H9 (cell line): ENCODE results near the gene CARS1. TPM values are rescaled to one million over a fixed set of nuclear protein-coding genes. Genes with fewer than 3 reads are reported as not detected.

ENCODE experiments used
- DNase-seq: peaks from one replicate; pipeline ENCODE4 v3.0.0-alpha.2; 2017
- H2AFZ ChIP-seq: one replicate; pipeline ENCODE4 v1.6.1; 2013; ENCODE audit warnings: mild to moderate bottlenecking, low read length, control low read depth, moderate library complexity
- H2AK5ac ChIP-seq: 2 replicates; pipeline ENCODE4 v1.6.1; 2013; ENCODE audit warnings: low read length, control low read depth, mixed read lengths; ENCODE audit not compliant: insufficient read length
- H2BK120ac ChIP-seq: one replicate; pipeline ENCODE4 v1.6.1; 2013; ENCODE audit warnings: low read depth, mild to moderate bottlenecking, low read length, control low read depth, inconsistent platforms; ENCODE audit not compliant: poor library complexity, severe bottlenecking
- H2BK12ac ChIP-seq: 2 replicates; pipeline ENCODE4 v1.6.1; 2013; ENCODE audit warnings: low read length, control low read depth, mixed read lengths, low read depth; ENCODE audit not compliant: insufficient read length
- H2BK15ac ChIP-seq: 2 replicates; pipeline ENCODE4 v1.6.1; 2013; ENCODE audit warnings: low read depth, low read length, control low read depth
- H2BK20ac ChIP-seq: one replicate; pipeline ENCODE4 v1.6.1; 2013; ENCODE audit warnings: low read depth, mild to moderate bottlenecking, low read length, control low read depth, inconsistent platforms; ENCODE audit not compliant: poor library complexity, severe bottlenecking
- H2BK5ac ChIP-seq: 2 replicates; pipeline ENCODE4 v1.6.1; 2013; ENCODE audit warnings: low read length, control low read depth, mixed read lengths; ENCODE audit not compliant: insufficient read length
- H3K14ac ChIP-seq: 2 replicates; pipeline ENCODE4 v1.6.1; 2013; ENCODE audit warnings: low read length, control low read depth; ENCODE audit not compliant: insufficient read depth
- H3K18ac ChIP-seq: 2 replicates; pipeline ENCODE4 v1.6.1; 2013; ENCODE audit warnings: low read depth, mild to moderate bottlenecking, mixed read lengths, low read length, control low read depth; ENCODE audit not compliant: insufficient read length
- H3K23ac ChIP-seq: 2 replicates; pipeline ENCODE4 v1.6.1; 2013; ENCODE audit warnings: low read length, control low read depth, mixed read lengths, low read depth; ENCODE audit not compliant: insufficient read length
- H3K23me2 ChIP-seq: 2 replicates; pipeline ENCODE4 v1.6.1; 2013; ENCODE audit warnings: low read depth, mild to moderate bottlenecking, mixed read lengths, low read length, control low read depth; ENCODE audit not compliant: insufficient read length, poor library complexity, severe bottlenecking
- H3K27ac ChIP-seq: 2 replicates; pipeline ENCODE4 v1.5.1; 2013; ENCODE audit warnings: low read length, control low read depth, mixed read lengths, low read depth; ENCODE audit not compliant: insufficient read length
- H3K27me3 ChIP-seq: 2 replicates; pipeline ENCODE4 v1.6.1; 2013; ENCODE audit warnings: low read length, control low read depth, inconsistent platforms; ENCODE audit not compliant: insufficient read depth
- H3K4ac ChIP-seq: 2 replicates; pipeline ENCODE4 v1.6.1; 2013; ENCODE audit warnings: low read depth, mild to moderate bottlenecking, control low read depth, inconsistent platforms, low read length, moderate library complexity
- H3K4me1 ChIP-seq: 2 replicates; pipeline ENCODE4 v1.6.1; 2013; ENCODE audit warnings: low read length, control low read depth, inconsistent platforms; ENCODE audit not compliant: insufficient read depth
- H3K4me2 ChIP-seq: 2 replicates; pipeline ENCODE4 v1.6.1; 2013; ENCODE audit warnings: low read length, control low read depth, mixed read lengths; ENCODE audit not compliant: insufficient read length, insufficient read depth
- H3K56ac ChIP-seq: 2 replicates; pipeline ENCODE4 v1.6.1; 2013; ENCODE audit warnings: low read depth, mild to moderate bottlenecking, mixed read lengths, low read length, control low read depth; ENCODE audit not compliant: insufficient read length
- H3K79me1 ChIP-seq: 2 replicates; pipeline ENCODE4 v1.6.1; 2013; ENCODE audit warnings: low read depth, mild to moderate bottlenecking, moderate library complexity, low read length, control low read depth, inconsistent platforms; ENCODE audit not compliant: insufficient read depth, poor library complexity, severe bottlenecking
- H3K79me2 ChIP-seq: 2 replicates; pipeline ENCODE4 v1.6.1; 2013; ENCODE audit warnings: low read length, control low read depth, inconsistent platforms; ENCODE audit not compliant: insufficient read depth
- H3K9ac ChIP-seq: 2 replicates; pipeline ENCODE4 v1.6.1; 2013; ENCODE audit warnings: low read length, control low read depth, mixed read lengths; ENCODE audit not compliant: insufficient read length; ENCODE audit errors: extremely low read depth
- H3K9me3 ChIP-seq: one replicate; pipeline ENCODE4 v1.6.1; 2013; ENCODE audit warnings: low read depth, low read length, inconsistent platforms; ENCODE audit not compliant: control insufficient read depth
- H3T11ph ChIP-seq: one replicate; pipeline ENCODE4 v1.6.1; 2013; ENCODE audit warnings: mild to moderate bottlenecking, low read length, control low read depth, inconsistent platforms
- H4K20me1 ChIP-seq: one replicate; pipeline ENCODE4 v1.6.1; 2013; ENCODE audit not compliant: control insufficient read depth, insufficient read length, insufficient read depth
- H4K5ac ChIP-seq: 2 replicates; pipeline ENCODE4 v1.6.1; 2013; ENCODE audit warnings: low read depth, mild to moderate bottlenecking, mixed read lengths, low read length, control low read depth; ENCODE audit not compliant: insufficient read length
- H4K8ac ChIP-seq: replicated peaks from 2 replicates; pipeline ENCODE4 v1.6.1; 2013; ENCODE audit warnings: low read length, control low read depth, mixed read lengths, low read depth; ENCODE audit not compliant: insufficient read length
- H4K91ac ChIP-seq: 2 replicates; pipeline ENCODE4 v1.6.1; 2013; ENCODE audit warnings: low read depth, mild to moderate bottlenecking, moderate library complexity, mixed read lengths, low read length, control low read depth; ENCODE audit not compliant: insufficient read length
- H3K27ac Mint-ChIP-seq, 3 experiments: 2 replicates in 2 of 3; 3 replicates in 1 of 3; pipeline ENCODE4 v1.8.0; 2020 to 2021; ENCODE audit warnings: mixed read lengths in 3 of 3, mild to moderate bottlenecking in 1 of 3, moderate library complexity in 1 of 3
- H3K27me3 Mint-ChIP-seq: 2 replicates; pipeline ENCODE4 v1.8.0; 2021; ENCODE audit warnings: low read depth, mild to moderate bottlenecking, moderate library complexity, mixed read lengths
- H3K36me3 Mint-ChIP-seq, 3 experiments: 2 replicates in 2 of 3; 3 replicates in 1 of 3; pipeline ENCODE4 v1.8.0; 2020 to 2021; ENCODE audit warnings: low read depth in 3 of 3, mixed read lengths in 3 of 3; ENCODE audit not compliant: insufficient read depth in 1 of 3
- H3K4me1 Mint-ChIP-seq, 2 experiments: 2 replicates each; pipeline ENCODE4 v1.8.0; 2020; ENCODE audit warnings: mixed read lengths in 2 of 2
- H3K4me3 Mint-ChIP-seq, 2 experiments: 2 replicates in 1 of 2; 3 replicates in 1 of 2; pipeline ENCODE4 v1.8.0; 2020 to 2021; ENCODE audit warnings: mild to moderate bottlenecking in 2 of 2, mixed read lengths in 2 of 2, moderate library complexity in 1 of 2
- H3K9me3 Mint-ChIP-seq, 2 experiments: 2 replicates in 1 of 2; 3 replicates in 1 of 2; pipeline ENCODE4 v1.8.0; 2020; ENCODE audit warnings: mild to moderate bottlenecking in 2 of 2, mixed read lengths in 2 of 2, moderate library complexity in 1 of 2
- WGBS: extraction: QIAGEN DNeasy Blood & Tissue Kit; methylation state at CpG from one replicate; pipeline ENCODE4 v1.1.7; 2013; ENCODE audit warnings: missing lambda C conversion rate, low lambda C conversion rate, mixed read lengths; ENCODE audit not compliant: insufficient read length; ENCODE audit errors: extremely low coverage; 5-methylcytosine and 5-hydroxymethylcytosine counted together
- total RNA-seq: library from RNA; stranded (reverse); gene quantifications from 2 replicates; pipeline ENCODE4 v1.2.1, GENCODE V29; 2021
- TF ChIP-seq, protein P1 (sequence below): fragments of 200-600 bp; sonication (generic); conservative IDR thresholded peaks from 3 replicates; pipeline ENCODE4 v1.8.0; 2021; ENCODE audit warnings: antibody characterized with exemption, mild to moderate bottlenecking

Gene CARS1
- total RNA-seq, 1 experiment from 2014 or later: 92.3 TPM

DNA sequence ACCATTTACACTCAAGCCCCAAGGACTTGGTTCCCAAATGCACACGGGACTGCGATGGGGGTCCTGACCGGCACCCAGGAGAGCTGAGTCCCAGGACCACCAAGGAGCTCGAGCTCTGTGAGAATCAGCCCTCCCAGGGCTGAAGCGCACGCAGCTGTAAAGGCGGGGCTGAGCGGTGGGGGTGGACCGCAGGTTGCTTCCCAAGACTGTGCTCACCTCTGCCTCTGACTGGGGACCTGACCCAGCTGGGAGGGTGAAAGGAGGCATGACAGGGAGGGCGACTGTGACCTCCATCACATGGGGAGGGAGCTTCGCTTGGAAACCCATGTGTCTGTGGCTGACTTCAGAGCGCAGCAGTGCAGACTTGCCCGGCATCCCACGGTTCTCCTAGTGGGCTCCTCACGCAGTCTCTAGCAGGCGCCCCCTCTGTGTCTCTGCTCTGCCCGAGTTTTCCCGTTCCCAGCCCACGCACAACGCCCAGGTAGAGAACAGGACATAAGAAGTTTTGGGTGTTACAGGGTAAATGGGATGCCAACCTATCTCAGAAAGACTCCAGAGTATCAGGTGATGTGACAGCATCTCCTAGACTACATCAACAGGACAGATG lies 49.7 kb downstream of the CARS1 start:
- H2BK120ac ChIP-seq: no peak overlapping the region
- no peak overlapping the region for H3K27ac ChIP-seq
- H3K56ac ChIP-seq: no peak overlapping the region
- H3K4ac ChIP-seq: no peak overlapping the region
- Mint-ChIP-seq H3K36me3 (peaks cover 41 to 88% (median 70%) of the 10 kb centered on the region in 3 experiments; a peak in 6 of 7 replicates), H3K4me3 (no peak overlapping the region), H3K27me3 (no peaks in the 10 kb centered on the region), H3K4me1 (no peaks in the 10 kb centered on the region), H3K27ac (no peak overlapping the region), H3K9me3 (no peaks in the 10 kb centered on the region)
- TF ChIP-seq, protein P1, sequence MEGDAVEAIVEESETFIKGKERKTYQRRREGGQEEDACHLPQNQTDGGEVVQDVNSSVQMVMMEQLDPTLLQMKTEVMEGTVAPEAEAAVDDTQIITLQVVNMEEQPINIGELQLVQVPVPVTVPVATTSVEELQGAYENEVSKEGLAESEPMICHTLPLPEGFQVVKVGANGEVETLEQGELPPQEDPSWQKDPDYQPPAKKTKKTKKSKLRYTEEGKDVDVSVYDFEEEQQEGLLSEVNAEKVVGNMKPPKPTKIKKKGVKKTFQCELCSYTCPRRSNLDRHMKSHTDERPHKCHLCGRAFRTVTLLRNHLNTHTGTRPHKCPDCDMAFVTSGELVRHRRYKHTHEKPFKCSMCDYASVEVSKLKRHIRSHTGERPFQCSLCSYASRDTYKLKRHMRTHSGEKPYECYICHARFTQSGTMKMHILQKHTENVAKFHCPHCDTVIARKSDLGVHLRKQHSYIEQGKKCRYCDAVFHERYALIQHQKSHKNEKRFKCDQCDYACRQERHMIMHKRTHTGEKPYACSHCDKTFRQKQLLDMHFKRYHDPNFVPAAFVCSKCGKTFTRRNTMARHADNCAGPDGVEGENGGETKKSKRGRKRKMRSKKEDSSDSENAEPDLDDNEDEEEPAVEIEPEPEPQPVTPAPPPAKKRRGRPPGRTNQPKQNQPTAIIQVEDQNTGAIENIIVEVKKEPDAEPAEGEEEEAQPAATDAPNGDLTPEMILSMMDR: no peak
- H2BK12ac ChIP-seq: no peak overlapping the region
- DNase-seq: no peak
- H3K23me2 ChIP-seq: no peaks in the 10 kb centered on the region
- no peaks in the 10 kb centered on the region for H3K9me3 ChIP-seq
- no peak overlapping the region for H3K23ac ChIP-seq
- H3K18ac ChIP-seq: no peak overlapping the region
- H4K5ac ChIP-seq: no peak overlapping the region
- H2BK5ac ChIP-seq: no peak overlapping the region
- H2AK5ac ChIP-seq: no peak overlapping the region
- no peak overlapping the region for H3K4me2 ChIP-seq
- no peaks in the 10 kb centered on the region for H3K27me3 ChIP-seq
- no CpG with 5 or more reads among the region's 20 CpGs for WGBS
- H3K4me1 ChIP-seq: no peaks in the 10 kb centered on the region
- H4K91ac ChIP-seq: no peak overlapping the region
- H4K20me1 ChIP-seq: no peaks in the 10 kb centered on the region
- H2BK15ac ChIP-seq: no peak overlapping the region
- no peaks in the 10 kb centered on the region for H3K79me2 ChIP-seq
- no peak overlapping the region for H2AFZ ChIP-seq
- no peak overlapping the region for H3K9ac ChIP-seq
- H4K8ac ChIP-seq: no peak overlapping the region
- no peaks in the 10 kb centered on the region for H3K79me1 ChIP-seq
- no peak overlapping the region for H3T11ph ChIP-seq
- H2BK20ac ChIP-seq: no peak overlapping the region
- no peak overlapping the region for H3K14ac ChIP-seq
